Choroid plexus epithelial cell (primary cell): ENCODE measurements around the gene GNPNAT1.
A peak's percentile ranks its signal among the peaks of the same experiment; 100 is the strongest.
"Not testable (repeated sequence)": the region's sequence is repeated elsewhere in the genome, so short reads cannot be mapped to it uniquely, and the experiment has no call there.

Experiments
- DNase-seq: peaks from one replicate; pipeline ENCODE4 v3.0.0-alpha.2; 2010; ENCODE audit warnings: low read depth
- H3K4me3 ChIP-seq: 2 replicates; pipeline ENCODE4 v1.5.1; 2011; ENCODE audit warnings: low read depth, mild to moderate bottlenecking, control low read depth, low read length, moderate library complexity
- CTCF ChIP-seq: conservative IDR thresholded peaks from 2 replicates; pipeline ENCODE4 v1.5.1; 2011; ENCODE audit warnings: low read depth, mild to moderate bottlenecking, control low read depth, inconsistent platforms, low read length, moderate library complexity

Gene GNPNAT1

DNA sequence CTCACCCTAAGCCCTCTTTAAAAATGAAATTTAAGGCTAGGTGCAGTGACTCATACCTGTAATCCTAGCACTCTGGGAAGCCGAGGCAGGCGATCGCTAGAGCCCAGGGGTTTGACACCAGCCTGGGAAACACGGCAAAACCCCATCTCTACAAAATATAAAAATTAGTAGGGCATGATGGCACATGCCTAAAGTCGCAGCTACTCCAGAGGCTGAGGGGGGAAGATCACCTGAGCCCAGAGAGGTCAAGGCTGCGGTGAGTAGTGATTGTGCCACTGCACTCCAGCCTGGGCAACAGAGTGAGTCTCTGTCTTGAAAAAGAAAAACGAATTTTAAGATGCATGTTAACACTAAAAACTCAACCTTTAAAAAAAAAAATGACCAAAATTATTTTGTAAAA lies 12.7 kb downstream of the GNPNAT1 start:
- DNase-seq, result no peak
- no peak overlapping the region for H3K4me3 ChIP-seq
- no peak for TF ChIP-seq CTCF

GRCh38 chr14:52776816-52777215 lies 14.6 kb downstream of the GNPNAT1 start:
- no peak for TF ChIP-seq CTCF
- H3K4me3 ChIP-seq, result no peak overlapping the region
- no peak for DNase-seq

DNA sequence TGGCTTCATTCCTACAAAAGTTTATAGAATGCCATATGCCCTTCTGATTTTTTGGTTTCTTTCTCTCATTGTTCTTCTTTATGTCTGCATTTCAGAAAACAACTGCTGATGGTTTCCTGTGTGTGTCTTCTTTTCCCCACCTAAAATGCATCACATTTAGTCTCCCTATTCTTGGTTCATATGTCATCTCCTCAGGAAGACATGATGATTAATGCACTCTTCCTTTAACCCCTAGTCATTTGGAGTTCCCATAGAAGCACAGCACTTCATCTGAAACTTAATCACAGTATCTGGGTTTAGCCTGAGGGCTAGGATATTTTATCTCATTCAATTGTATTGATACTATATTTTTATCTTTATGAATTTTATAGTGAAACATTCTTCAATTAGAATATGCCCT lies 21.5 kb downstream of the GNPNAT1 start:
- peak; percentile 13 for DNase-seq
- no peak overlapping the region for H3K4me3 ChIP-seq
- TF ChIP-seq CTCF, result no peak

- no peak for TF ChIP-seq CTCF
- H3K4me3 ChIP-seq, result no peak overlapping the region
- DNase-seq, result no peak
Measured at GRCh38 chr14:52767058-52767833, 24.2 kb downstream of the GNPNAT1 start.

DNA sequence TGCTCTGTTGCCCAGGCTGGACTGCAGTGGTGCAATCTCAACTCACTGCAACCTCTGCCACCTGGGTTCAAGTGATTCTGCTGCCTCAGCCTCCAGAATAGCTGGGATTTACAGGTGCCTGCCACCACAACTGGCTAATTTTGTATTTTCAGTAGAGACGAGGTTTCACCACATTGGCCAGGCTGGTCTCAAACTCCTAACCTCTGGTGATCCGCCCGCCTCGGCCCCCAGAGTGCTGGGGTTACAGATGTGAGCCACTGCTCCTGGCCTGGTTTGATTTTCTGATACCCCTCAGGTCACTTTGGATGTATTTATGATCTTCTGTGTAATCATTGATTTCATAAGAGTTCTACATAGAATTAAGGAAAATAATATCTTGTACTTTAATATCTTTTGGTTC lies 28.5 kb downstream of the GNPNAT1 start:
- not testable (repeated sequence) for H3K4me3 ChIP-seq, DNase-seq

DNA sequence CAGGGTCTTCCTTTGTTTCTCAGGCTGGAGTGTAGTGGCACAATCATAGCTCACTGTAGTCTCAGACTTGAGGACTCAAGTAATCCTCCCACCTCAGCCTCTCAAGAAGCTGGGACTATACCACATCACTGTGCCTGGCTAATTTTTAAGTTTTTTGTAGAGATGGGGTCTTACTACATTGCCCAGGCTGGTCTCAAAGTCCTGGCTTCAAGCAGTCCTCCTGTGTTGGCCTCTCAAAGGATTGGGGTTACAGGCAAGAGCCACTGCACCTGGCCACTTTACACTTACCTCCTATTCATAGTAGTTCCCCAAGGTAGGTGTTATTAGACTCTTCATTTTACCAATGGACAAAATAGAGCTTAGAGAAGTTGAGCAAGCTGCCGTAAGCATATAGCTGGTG lies 32.3 kb downstream of the GNPNAT1 start:
- no peak overlapping the region for H3K4me3 ChIP-seq
- no peak for TF ChIP-seq CTCF
- DNase-seq, result no peak

- DNase-seq, result no peak
- H3K4me3 ChIP-seq, result no peak overlapping the region
- TF ChIP-seq CTCF, result no peak
Measured at GRCh38 chr14:52755607-52756316, 35.6 kb downstream of the GNPNAT1 start.
